Transverse colon (tissue), 4 donors: ENCODE data around the gene NUB1. TPM values are rescaled to one million over a fixed set of nuclear protein-coding genes. Genes with fewer than 3 reads are reported as not detected.

ENCODE experiments used
- DNase-seq: peaks from one replicate; pipeline ENCODE4 v3.0.0-alpha.2; 2019
- H3K27ac ChIP-seq, 4 donors: fragments of 200-600 bp; sonication (generic); 2 replicates each; pipeline ENCODE4 v1.5.1; 2016 to 2018; ENCODE audit warnings: inconsistent platforms in 4 of 4
- H3K27me3 ChIP-seq: fragments of 200-600 bp; sonication (generic); 2 replicates; pipeline ENCODE4 v1.5.1; 2017; ENCODE audit warnings: inconsistent platforms
- H3K36me3 ChIP-seq, 4 donors: fragments of 200-600 bp; sonication (generic); 2 replicates each; pipeline ENCODE4 v1.5.1; 2017 to 2019; ENCODE audit warnings: inconsistent platforms in 4 of 4
- H3K4me1 ChIP-seq, 4 donors: fragments of 200-600 bp; sonication (generic); 2 replicates each; pipeline ENCODE4 v1.5.1; 2017 to 2020; ENCODE audit warnings: inconsistent platforms in 4 of 4
- H3K4me3 ChIP-seq, 4 donors: fragments of 200-600 bp; sonication (generic); 1 replicate in 1 of 4; 2 replicates in 3 of 4; pipeline versions ENCODE4 v1.5.1 to v1.6.1; 2017 to 2019; ENCODE audit warnings: inconsistent platforms in 4 of 4
- H3K9me3 ChIP-seq, 2 donors: fragments of 200-600 bp; sonication (generic); 2 replicates each; pipeline ENCODE4 v1.5.1; 2017 to 2019; ENCODE audit warnings: inconsistent platforms in 2 of 2
- CTCF ChIP-seq, 5 experiments: fragments of 200-600 bp in 3 of 5; fragments of 450-650 bp in 2 of 5; sonication (generic) in 3 of 5; IDR thresholded peaks; 1 replicate in 2 of 5; 2 replicates in 3 of 5; pipeline ENCODE4 v1.5.1; 2016 to 2017; ENCODE audit warnings: antibody characterized with exemption in 5 of 5, inconsistent platforms in 3 of 5, mild to moderate bottlenecking in 2 of 5, moderate library complexity in 1 of 5
- EP300 ChIP-seq: sonication (generic); formaldehyde crosslinking; IDR thresholded peaks from one replicate; pipeline ENCODE4 v1.6.1; 2017; ENCODE audit warnings: antibody characterized with exemption, low read depth
- POLR2A ChIP-seq: fragments of 450-650 bp; IDR thresholded peaks from one replicate; pipeline ENCODE4 v1.6.1; 2016; ENCODE audit warnings: antibody characterized with exemption, mild to moderate bottlenecking, moderate library complexity
- POLR2AphosphoS5 ChIP-seq, 3 donors: sonication (generic); formaldehyde crosslinking; IDR thresholded peaks; one replicate each; pipeline ENCODE4 v1.6.1; 2016; ENCODE audit warnings: antibody characterized with exemption in 3 of 3
- WGBS, 2 donors: methylation state at CpG; one replicate each; pipeline ENCODE4 v1.1.5; 2018; ENCODE audit warnings: low coverage in 1 of 2; 5-methylcytosine and 5-hydroxymethylcytosine counted together
- in situ Hi-C, 4 donors: fragments of 200-750 bp; cut with MboI; loops; one replicate each; pipeline versions ENCODE4 v1.15.0 to v1.15.1; 2017; ENCODE audit warnings: low sequenced_read_pairs in 3 of 4, low pct_ligation_motif_present in 1 of 4, low pct_unique_long_range_greater_than_20kb in 1 of 4
- intact Hi-C: fragments of 100-400 bp; cut with DNase I; formaldehyde crosslinking; loops from one replicate; pipeline ENCODE4 v1.15.1; 2023; ENCODE audit warnings: low total_unique reads
- total RNA-seq, 4 donors: library from RNA; depleted of rRNA; stranded (reverse); fragments of >200 nt; gene quantifications; one replicate each; pipeline ENCODE4 v1.1.0, GENCODE V29; 2016

NUB1 gene
- total RNA-seq, 4 donors from 2014 or later, result 26.3 to 69.5 (median 56.4) TPM

- Histone ChIP-seq H3K36me3 (no peaks in the 10 kb centered on the region), H3K4me3 (peak within 1 kb of the TSS; percentile 22 to 38 (median 33)), H3K27ac (peak within 1 kb of the TSS; percentile 54 to 72 (median 60)), H3K9me3 (no peaks in the 10 kb centered on the region), H3K27me3 (peaks cover 70% of the 10 kb centered on the region), H3K4me1 (peaks cover 10 to 19% (median 17%) of the 10 kb centered on the region in 4 donors)
- intact Hi-C loops (no loop called here), in situ Hi-C loops (no loop called here)
- WGBS, 2 donors, result 2% methylated on average over 38 of the region's 75 CpGs; no CpG with 5 or more reads in 1 of the 2 donors
- no peak for TF ChIP-seq CTCF (IDR thresholded peaks at IDR 0.05)
- no peak for TF ChIP-seq POLR2AphosphoS5 (IDR thresholded peaks at IDR 0.05)
- no peak for DNase-seq
Measured at GRCh38 chr7:151409667-151410404, 68.2 kb downstream of the NUB1 start, which contains the start of gene WDR86. WDR86 (minus strand) TSS chr7:151410038; CDS start chr7:151409589, 449 bp downstream.

GRCh38 chr7:151410405-151411390, 69.1 kb downstream of the NUB1 start:
- in situ Hi-C loops, result no loop called here
- peaks cover 10 to 19% (median 17%) of the 10 kb centered on the region in 4 donors for H3K4me1 ChIP-seq
- no peaks in the 10 kb centered on the region for H3K36me3 ChIP-seq
- H3K27me3 ChIP-seq, result peaks cover 65% of the 10 kb centered on the region
- whole genome bisulfite sequencing, 2 donors, result 42 to 82% methylated on average over 6 to 38 of the region's 55 CpGs
- H3K27ac ChIP-seq, result peak overlapping the region in 3 of 4 donors; percentile 57 to 72 (median 62)
- intact Hi-C loops, result no loop called here
- no peak for DNase-seq
- peak overlapping the region; percentile 22 to 38 (median 33) for H3K4me3 ChIP-seq
- H3K9me3 ChIP-seq, result no peaks in the 10 kb centered on the region
- TF ChIP-seq CTCF (IDR thresholded peaks at IDR 0.05) (no peak), POLR2A (no peak), EP300 (no peak), POLR2AphosphoS5 (IDR thresholded peaks at IDR 0.05) (no peak)

GRCh38 chr7:151411551-151411950, 69.9 kb downstream of the NUB1 start:
- WGBS, 2 donors, result 62% methylated on average over 6 of the region's 6 CpGs; no CpG with 5 or more reads in 1 of the 2 donors
- no peak overlapping the region for H3K4me3 ChIP-seq
- in situ Hi-C loops, result no loop called here
- H3K27ac ChIP-seq, result no peak overlapping the region
- intact Hi-C loops, result no loop called here
- no peaks in the 10 kb centered on the region for H3K9me3 ChIP-seq
- H3K4me1 ChIP-seq, result peaks cover 10 to 19% (median 17%) of the 10 kb centered on the region in 4 donors
- H3K36me3 ChIP-seq, result no peaks in the 10 kb centered on the region
- peaks cover 65% of the 10 kb centered on the region for H3K27me3 ChIP-seq
- TF ChIP-seq POLR2AphosphoS5 (IDR thresholded peaks at IDR 0.05) (no peak), POLR2A (no peak), CTCF (IDR thresholded peaks at IDR 0.05) (no peak), EP300 (no peak)
- no peak for DNase-seq

- Histone ChIP-seq H3K36me3 (no peaks in the 10 kb centered on the region), H3K9me3 (no peaks in the 10 kb centered on the region), H3K4me3 (no peak overlapping the region), H3K27me3 (peaks cover 65% of the 10 kb centered on the region), H3K4me1 (peaks cover 10 to 19% (median 17%) of the 10 kb centered on the region in 4 donors), H3K27ac (no peak overlapping the region)
- WGBS, 2 donors, result 68 to 93% methylated on average over 2 to 4 of the region's 4 CpGs
- in situ Hi-C loops (no loop called here), intact Hi-C loops (no loop called here)
- no peak for TF ChIP-seq EP300
- no peak for TF ChIP-seq POLR2AphosphoS5 (IDR thresholded peaks at IDR 0.05)
- TF ChIP-seq CTCF (IDR thresholded peaks at IDR 0.05), result no peak
- no peak for TF ChIP-seq POLR2A
- DNase-seq, result no peak
Measured at GRCh38 chr7:151412318-151412717, 70.7 kb downstream of the NUB1 start.
